Trophoblast cell (in vitro differentiated cells and primary cell): ENCODE measurements around the gene SSR2.

ENCODE experiments used
- DNase-seq, 2 donors: peaks; one replicate each; pipeline ENCODE4 v3.0.0-alpha.2; 2016
- H2AFZ ChIP-seq: 2 replicates; pipeline ENCODE4 v1.6.1; 2013; ENCODE audit warnings: low read length, moderate library complexity, mild to moderate bottlenecking; ENCODE audit not compliant: insufficient read depth, poor library complexity
- H2AK5ac ChIP-seq: 2 replicates; pipeline ENCODE4 v1.6.1; 2013; ENCODE audit warnings: mild to moderate bottlenecking, low read length
- H2BK120ac ChIP-seq: 2 replicates; pipeline ENCODE4 v1.6.1; 2013; ENCODE audit warnings: low read length, mild to moderate bottlenecking, moderate library complexity; ENCODE audit not compliant: insufficient read depth, poor library complexity
- H2BK12ac ChIP-seq: 2 replicates; pipeline ENCODE4 v1.6.1; 2013; ENCODE audit warnings: mild to moderate bottlenecking, low read length, moderate library complexity
- H2BK5ac ChIP-seq: 2 replicates; pipeline ENCODE4 v1.6.1; 2013; ENCODE audit warnings: low read length, low read depth, moderate library complexity, mild to moderate bottlenecking; ENCODE audit not compliant: poor library complexity
- H3K14ac ChIP-seq: 2 replicates; pipeline ENCODE4 v1.6.1; 2013; ENCODE audit warnings: mild to moderate bottlenecking, low read length
- H3K18ac ChIP-seq: 2 replicates; pipeline ENCODE4 v1.6.1; 2013; ENCODE audit warnings: mild to moderate bottlenecking, low read length
- H3K23ac ChIP-seq: 2 replicates; pipeline ENCODE4 v1.6.1; 2013; ENCODE audit warnings: low read length
- H3K27ac ChIP-seq: 2 replicates; pipeline ENCODE4 v1.5.1; 2013; ENCODE audit warnings: low read depth, mild to moderate bottlenecking, inconsistent platforms, low read length, moderate library complexity
- H3K27me3 ChIP-seq: 2 replicates; pipeline ENCODE4 v1.6.1; 2013; ENCODE audit warnings: inconsistent platforms, mild to moderate bottlenecking, low read length, moderate library complexity; ENCODE audit not compliant: insufficient read depth
- H3K36me3 ChIP-seq, 2 experiments: 1 replicate in 1 of 2; 2 replicates in 1 of 2; pipeline ENCODE4 v1.6.1; 2013; ENCODE audit warnings: low read length in 2 of 2, mild to moderate bottlenecking in 2 of 2, moderate library complexity in 1 of 2; ENCODE audit not compliant: insufficient read depth in 2 of 2, control insufficient read depth in 1 of 2
- H3K4ac ChIP-seq: 2 replicates; pipeline ENCODE4 v1.6.1; 2013; ENCODE audit warnings: low read depth, mild to moderate bottlenecking, low read length, moderate library complexity
- H3K4me1 ChIP-seq, 2 experiments: 1 replicate in 1 of 2; 2 replicates in 1 of 2; pipeline ENCODE4 v1.6.1; 2013; ENCODE audit warnings: low read length in 2 of 2, mild to moderate bottlenecking in 2 of 2, moderate library complexity in 1 of 2; ENCODE audit not compliant: insufficient read depth in 2 of 2, control insufficient read depth in 1 of 2
- H3K4me2 ChIP-seq: 2 replicates; pipeline ENCODE4 v1.6.1; 2013; ENCODE audit warnings: inconsistent platforms, mild to moderate bottlenecking, low read length, moderate library complexity
- H3K4me3 ChIP-seq: 2 replicates; pipeline ENCODE4 v1.5.1; 2013; ENCODE audit warnings: mild to moderate bottlenecking, low read depth, low read length, inconsistent platforms
- H3K79me1 ChIP-seq: one replicate; pipeline ENCODE4 v1.6.1; 2013; ENCODE audit warnings: low read length
- H3K79me2 ChIP-seq: 2 replicates; pipeline ENCODE4 v1.6.1; 2013; ENCODE audit warnings: low read length, mild to moderate bottlenecking; ENCODE audit not compliant: control insufficient read depth, insufficient read depth, poor library complexity
- H3K9ac ChIP-seq: 2 replicates; pipeline ENCODE4 v1.6.1; 2013; ENCODE audit warnings: mild to moderate bottlenecking, low read length
- H3K9me3 ChIP-seq: 2 replicates; pipeline ENCODE4 v1.6.1; 2013; ENCODE audit warnings: low read depth, mild to moderate bottlenecking, control low read depth, inconsistent platforms, low read length; ENCODE audit not compliant: insufficient read depth
- H4K12ac ChIP-seq: 2 replicates; pipeline ENCODE4 v1.6.1; 2013; ENCODE audit warnings: low read depth, mild to moderate bottlenecking, low read length, moderate library complexity
- H4K8ac ChIP-seq: 2 replicates; pipeline ENCODE4 v1.6.1; 2013; ENCODE audit warnings: low read depth, mild to moderate bottlenecking, low read length, moderate library complexity
- H4K91ac ChIP-seq: one replicate; pipeline ENCODE4 v1.6.1; 2013; ENCODE audit warnings: low read depth, mild to moderate bottlenecking, low read length, moderate library complexity
- WGBS: extraction: QIAGEN DNeasy Blood & Tissue Kit; methylation state at CpG from one replicate; pipeline ENCODE4 v1.1.7; 2013; ENCODE audit warnings: missing lambda C conversion rate; ENCODE audit not compliant: insufficient read length, insufficient coverage; ENCODE audit errors: extremely low coverage; 5-methylcytosine and 5-hydroxymethylcytosine counted together

The SSR2 gene

DNA sequence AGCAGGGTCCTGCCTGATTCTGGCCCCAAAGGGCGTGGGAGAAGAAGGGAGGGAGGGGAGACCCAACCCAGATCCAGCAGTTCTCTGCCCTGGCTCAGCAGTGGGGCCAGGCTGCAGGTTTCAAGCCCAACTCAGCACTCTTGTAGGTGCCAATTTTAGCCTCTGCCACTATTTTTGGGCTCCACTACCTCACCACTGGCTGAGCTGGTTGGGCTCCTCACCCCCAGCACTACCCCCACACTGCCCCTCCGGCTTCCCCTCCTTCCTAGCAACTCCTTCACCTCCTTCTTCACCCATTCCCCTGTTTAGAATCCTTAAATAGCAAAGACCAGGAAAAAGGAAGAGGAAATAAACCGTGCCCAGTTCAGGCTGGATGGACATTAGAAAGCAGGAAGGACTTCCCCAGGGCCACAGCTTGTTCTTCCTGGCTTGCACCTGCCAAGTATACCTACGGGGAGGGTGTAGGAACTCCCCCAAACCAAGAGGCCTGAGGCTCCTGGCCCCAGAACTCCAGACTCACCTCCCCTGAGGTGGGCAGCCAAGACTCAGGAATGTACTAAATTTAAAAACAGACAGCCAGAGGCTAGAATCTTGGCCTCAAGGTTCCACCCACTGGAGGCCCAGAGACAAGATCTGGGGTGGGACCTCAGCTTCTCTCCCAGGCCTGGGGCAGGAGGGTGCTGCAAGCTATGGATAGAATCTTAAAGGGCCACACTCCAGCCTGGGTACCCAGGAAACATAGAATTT, 41.0 kb downstream of the SSR2 start:
- H3K27ac ChIP-seq = peak overlapping the region; percentile 94

DNA sequence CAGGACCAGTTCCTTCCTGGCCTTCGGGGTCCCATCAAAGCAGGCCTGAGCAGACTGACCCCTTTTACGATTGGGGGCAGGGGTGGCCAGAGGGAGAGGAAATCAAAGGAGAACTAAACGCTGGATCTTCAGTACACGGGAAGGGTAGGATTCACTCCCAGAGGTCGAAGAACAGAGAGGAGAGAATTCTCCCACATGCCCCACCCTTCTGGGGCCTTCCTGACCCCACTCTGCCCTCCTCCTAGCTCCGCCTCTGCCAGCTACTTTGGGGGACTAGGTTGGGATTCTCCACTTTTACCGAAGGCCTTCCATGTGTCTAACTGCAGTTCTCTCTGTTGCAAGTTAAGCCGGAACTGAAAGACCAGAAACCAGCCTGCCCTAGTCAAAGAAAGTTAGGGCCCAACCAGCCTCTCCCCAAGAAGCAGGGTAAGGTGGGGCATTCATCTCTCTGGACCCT, 41.8 kb downstream of the SSR2 start:
- Histone ChIP-seq H4K8ac (peak overlapping the region; percentile 94), H4K12ac (peak overlapping the region; percentile 76), H3K9me3 (no peaks in the 10 kb centered on the region), H2AFZ (peak overlapping the region; percentile 71), H3K4me2 (peak overlapping the region; percentile 84), H3K27ac (peak overlapping the region; percentile 94), H3K9ac (peak overlapping the region; percentile 66), H3K18ac (peak overlapping the region; percentile 99), H3K4me1 (peaks cover 32 to 46% of the 10 kb centered on the region in 2 experiments), H3K27me3 (no peaks in the 10 kb centered on the region), H3K79me1 (peaks cover 31% of the 10 kb centered on the region), H4K91ac (peak overlapping the region; percentile 99), H2BK12ac (peak overlapping the region; percentile 81), H3K23ac (no peak overlapping the region), H3K14ac (peak overlapping the region; percentile 100), H3K36me3 (peaks cover 1 to 3% of the 10 kb centered on the region in 2 experiments), H3K79me2 (peaks cover 40% of the 10 kb centered on the region), H2AK5ac (peak overlapping the region; percentile 60), H3K4ac (peak overlapping the region; percentile 99), H3K4me3 (peak overlapping the region; percentile 87), H2BK120ac (peak overlapping the region; percentile 99), H2BK5ac (peak overlapping the region; percentile 87)
- peak in 1 of 2 donors; percentile 43 for DNase-seq
- WGBS = no CpG with 5 or more reads among the region's 8 CpGs

More for the DNA sequence above, 41.0 kb downstream of the SSR2 start:
- Histone ChIP-seq H3K4ac (peak overlapping the region; percentile 49), H4K12ac (peak overlapping the region; percentile 76), H3K23ac (no peak overlapping the region), H2AK5ac (peak overlapping the region; percentile 8), H3K14ac (peak overlapping the region; percentile 100), H2BK5ac (peak overlapping the region; percentile 87), H3K79me2 (peaks cover 34% of the 10 kb centered on the region), H3K79me1 (peaks cover 31% of the 10 kb centered on the region), H3K4me2 (peak overlapping the region; percentile 84), H3K4me1 (peaks cover 32 to 46% of the 10 kb centered on the region in 2 experiments), H3K9ac (no peak overlapping the region), H2BK12ac (peak overlapping the region; percentile 81), H3K18ac (peak overlapping the region; percentile 60), H3K36me3 (no peaks in the 10 kb centered on the region), H4K91ac (peak overlapping the region; percentile 99), H3K27me3 (no peaks in the 10 kb centered on the region), H4K8ac (peak overlapping the region; percentile 94), H2AFZ (peak overlapping the region; percentile 4), H3K9me3 (no peaks in the 10 kb centered on the region), H2BK120ac (peak overlapping the region; percentile 26), H3K4me3 (no peak overlapping the region)
- WGBS = no CpG with 5 or more reads among the region's 4 CpGs
- peak; percentile 31 to 40 for DNase-seq

DNA sequence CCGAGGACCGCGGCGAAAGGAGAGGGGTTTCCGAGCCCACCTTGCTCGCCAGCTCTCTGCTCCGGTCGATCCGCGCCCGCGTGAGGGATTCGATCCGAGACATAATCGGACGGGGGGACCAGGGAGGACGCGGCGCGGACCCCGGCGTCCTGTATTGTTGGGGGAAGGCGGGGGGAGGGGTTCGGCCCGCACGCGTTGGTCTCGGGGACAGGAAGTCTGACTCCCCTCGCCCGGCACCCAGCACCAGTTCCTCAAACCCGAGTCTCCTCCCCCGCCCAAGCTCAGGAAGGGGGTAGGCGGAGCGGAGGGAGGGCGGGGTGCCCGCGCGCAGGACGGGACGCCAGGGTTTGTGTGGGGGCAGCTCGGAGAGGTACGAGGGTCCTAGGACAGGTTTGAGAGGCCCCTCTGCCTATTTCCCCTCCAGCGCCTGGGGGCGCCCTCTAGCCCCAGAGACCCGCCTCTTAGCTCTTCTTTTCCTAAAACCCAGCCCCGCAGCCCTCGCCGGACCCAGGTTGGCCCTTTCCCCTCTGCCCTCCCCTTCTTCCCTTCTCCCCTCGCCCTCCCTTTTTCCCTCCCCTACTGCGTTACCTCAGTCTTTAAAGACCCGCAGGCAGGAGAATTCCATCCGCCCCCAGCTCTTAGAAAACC, 42.3 kb downstream of the SSR2 start, which contains the start of gene ARHGEF2:
ARHGEF2 (minus strand) TSS at position 223 of the 648 bp plus-strand sequence; CDS start at position 103, 120 bp downstream.
- no peaks in the 10 kb centered on the region for H3K9me3 ChIP-seq
- peak within 1 kb of the TSS; percentile 95 for H2BK5ac ChIP-seq
- H3K27ac ChIP-seq = peak within 1 kb of the TSS; percentile 94
- H2BK12ac ChIP-seq = peak within 1 kb of the TSS; percentile 81
- peak within 1 kb of the TSS; percentile 99 for H3K4ac ChIP-seq
- peak within 1 kb of the TSS; percentile 84 for H3K4me2 ChIP-seq
- H3K4me1 ChIP-seq = peaks cover 32 to 46% of the 10 kb centered on the region in 2 experiments
- H3K36me3 ChIP-seq = peaks cover 3 to 4% of the 10 kb centered on the region in 2 experiments
- peak within 1 kb of the TSS; percentile 92 for H2AK5ac ChIP-seq
- no peaks in the 10 kb centered on the region for H3K27me3 ChIP-seq
- H2AFZ ChIP-seq = peak within 1 kb of the TSS; percentile 96
- WGBS = no CpG with 5 or more reads among the region's 52 CpGs
- peak; percentile 68 to 69 for DNase-seq
- H3K79me1 ChIP-seq = peaks cover 31% of the 10 kb centered on the region
- H4K8ac ChIP-seq = peak within 1 kb of the TSS; percentile 94
- H3K23ac ChIP-seq = no peak within 1 kb of the TSS
- peak within 1 kb of the TSS; percentile 82 for H3K9ac ChIP-seq
- H3K14ac ChIP-seq = peak within 1 kb of the TSS; percentile 100
- H3K18ac ChIP-seq = peak within 1 kb of the TSS; percentile 99
- H3K79me2 ChIP-seq = peaks cover 40% of the 10 kb centered on the region
- H2BK120ac ChIP-seq = peak within 1 kb of the TSS; percentile 99
- peak within 1 kb of the TSS; percentile 76 for H4K12ac ChIP-seq
- peak within 1 kb of the TSS; percentile 99 for H4K91ac ChIP-seq
- H3K4me3 ChIP-seq = peak within 1 kb of the TSS; percentile 87

DNA sequence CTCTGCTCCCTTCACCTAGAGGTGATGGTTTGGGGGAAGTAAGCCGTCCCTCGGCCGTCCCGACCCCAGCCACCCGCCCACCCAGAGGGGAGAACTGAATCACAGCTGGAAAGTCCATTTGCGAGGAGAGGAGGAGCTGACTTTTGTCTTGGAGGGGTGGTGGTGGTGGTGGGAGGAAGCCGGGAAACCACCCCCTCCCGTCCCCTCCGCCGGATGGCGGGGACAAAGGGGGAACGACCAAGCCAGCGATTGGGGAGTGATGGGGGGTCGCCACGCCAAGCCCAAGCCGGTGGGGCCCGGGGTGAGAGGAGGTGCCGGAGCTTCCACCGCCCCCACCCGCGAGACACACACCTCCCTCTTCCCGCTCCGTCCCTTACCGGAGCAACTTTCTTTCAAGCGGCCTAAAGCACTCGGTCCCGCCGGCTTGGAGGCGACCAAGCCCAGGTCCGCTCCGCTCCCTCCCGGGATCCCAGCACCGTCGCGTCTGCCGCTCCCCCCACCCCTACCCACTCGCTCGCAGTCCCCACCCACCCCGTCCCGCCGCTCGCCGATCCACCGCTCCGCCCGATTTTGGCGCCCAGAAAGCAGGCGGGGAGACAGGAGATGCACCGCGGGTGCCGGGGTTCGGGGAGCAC, 42.9 kb downstream of the SSR2 start:
- no peaks in the 10 kb centered on the region for H3K27me3 ChIP-seq
- H3K36me3 ChIP-seq = peaks cover 3 to 4% of the 10 kb centered on the region in 2 experiments
- peak overlapping the region; percentile 35 for H2BK12ac ChIP-seq
- peak overlapping the region; percentile 100 for H3K14ac ChIP-seq
- peak overlapping the region; percentile 92 for H2AK5ac ChIP-seq
- H2BK120ac ChIP-seq = peak overlapping the region; percentile 99
- H3K79me2 ChIP-seq = peaks cover 40% of the 10 kb centered on the region
- H4K12ac ChIP-seq = peak overlapping the region; percentile 76
- H3K4ac ChIP-seq = peak overlapping the region; percentile 99
- no CpG with 5 or more reads among the region's 52 CpGs for WGBS
- H4K91ac ChIP-seq = peak overlapping the region; percentile 99
- H3K18ac ChIP-seq = peak overlapping the region; percentile 99
- H3K27ac ChIP-seq = peak overlapping the region; percentile 94
- peak overlapping the region; percentile 94 for H4K8ac ChIP-seq
- peaks cover 32 to 46% of the 10 kb centered on the region in 2 experiments for H3K4me1 ChIP-seq
- H3K9ac ChIP-seq = peak overlapping the region; percentile 82
- H3K4me2 ChIP-seq = peak overlapping the region; percentile 84
- no peak overlapping the region for H3K23ac ChIP-seq
- peaks cover 31% of the 10 kb centered on the region for H3K79me1 ChIP-seq
- peak overlapping the region; percentile 96 for H2AFZ ChIP-seq
- DNase-seq = peak in 1 of 2 donors; percentile 42
- H3K4me3 ChIP-seq = peak overlapping the region; percentile 87
- no peaks in the 10 kb centered on the region for H3K9me3 ChIP-seq
- peak overlapping the region; percentile 95 for H2BK5ac ChIP-seq
